HepG2 (cell line): ENCODE measurements around the gene THSD4. TPM values are rescaled to one million over a fixed set of nuclear protein-coding genes. Genes with fewer than 3 reads are reported as not detected.

Source experiments
- ATAC-seq: fragments of 200-7000 bp; cut with Tn5 transposase; 3 replicates; pipeline ENCODE4 v1.9.1; 2020; ENCODE audit warnings: mild to moderate bottlenecking, moderate library complexity
- BruUV-seq: library from RNA; stranded (reverse); fragments of 400-500 nt; replicated peaks from 2 replicates; lab custom pipeline; 2021; lab: Mats Ljungman, UMichigan
- CTCF ChIA-PET: fragments of 300-600 bp; formaldehyde crosslinking; extraction: SDS; loops from one replicate; lab custom pipeline; 2021; ENCODE audit warnings: low total read pairs, inconsistent platforms, low intra/inter-chr PET ratio; lab: Yijun Ruan, JAX
- POLR2A ChIA-PET: fragments of 350-600 bp; sonication (Branson Sonifier 250); formaldehyde crosslinking; loops from one replicate; lab custom pipeline; 2020; ENCODE audit warnings: antibody characterized with exemption, inconsistent platforms; lab: Yijun Ruan, JAX
- DNase-seq: peaks from one replicate; pipeline ENCODE4 v3.0.0-alpha.2; 2015; ENCODE audit warnings: low spot score
- FAIRE-seq: peaks from 3 replicates; lab custom pipeline; 2011; peaks lifted over from hg19 to GRCh38; lab: Jason Lieb, UNC
- H2AFZ ChIP-seq: one replicate; pipeline ENCODE4 v1.6.1; 2011; ENCODE audit warnings: low read length, inconsistent platforms
- H3K27ac ChIP-seq: fragments of 300-600 bp; 3 replicates; pipeline ENCODE4 v1.8.0; 2011; ENCODE audit warnings: mixed run types, mild to moderate bottlenecking, mixed read lengths, low read length, inconsistent platforms; ENCODE audit not compliant: insufficient read depth; ENCODE audit errors: extremely low read length
- H3K27me3 ChIP-seq, 2 experiments: fragments of 200-600 bp in 1 of 2; 2 replicates in 1 of 2; 3 replicates in 1 of 2; pipeline versions ENCODE4 v1.6.0 to v1.8.0; 2011; ENCODE audit warnings: low read length in 2 of 2, mild to moderate bottlenecking in 2 of 2, moderate library complexity in 2 of 2, inconsistent platforms in 1 of 2; ENCODE audit not compliant: insufficient read depth in 2 of 2, control insufficient read depth in 1 of 2
- H3K36me3 ChIP-seq, 2 experiments: fragments of 200-600 bp in 1 of 2; replicated peaks in 1 of 2; 2 replicates in 1 of 2; 3 replicates in 1 of 2; pipeline versions ENCODE4 v1.5.1 to v1.8.0; 2011; ENCODE audit warnings: low read length in 2 of 2, inconsistent platforms in 1 of 2; ENCODE audit not compliant: insufficient read depth in 2 of 2, control insufficient read depth in 1 of 2
- H3K4me1 ChIP-seq: 2 replicates; pipeline ENCODE4 v1.5.1; 2012; ENCODE audit warnings: low read length, inconsistent platforms; ENCODE audit not compliant: insufficient read depth
- H3K4me2 ChIP-seq: 2 replicates; pipeline ENCODE4 v1.6.0; 2011; ENCODE audit warnings: low read depth, low read length, inconsistent platforms
- H3K4me3 ChIP-seq, 3 experiments: fragments of 200-600 bp in 1 of 3; sonication (generic), shearing (Covaris generic) in 1 of 3; replicated peaks in 1 of 3; 2 replicates each; pipeline ENCODE4 v1.5.1; 2011 to 2016; ENCODE audit warnings: low read length in 3 of 3, inconsistent platforms in 2 of 3, low read depth in 2 of 3, mild to moderate bottlenecking in 2 of 3, control low read depth in 1 of 3, mixed read lengths in 1 of 3; ENCODE audit not compliant: insufficient read depth in 1 of 3
- H3K79me2 ChIP-seq: one replicate; pipeline ENCODE4 v1.6.1; 2011; ENCODE audit warnings: low read length, inconsistent platforms; ENCODE audit not compliant: insufficient read depth
- H3K9ac ChIP-seq: 2 replicates; pipeline ENCODE4 v1.6.0; 2011; ENCODE audit warnings: mild to moderate bottlenecking, low read depth, low read length, inconsistent platforms; ENCODE audit not compliant: insufficient read depth
- H3K9me3 ChIP-seq: 2 replicates; pipeline ENCODE4 v1.5.1; 2012; ENCODE audit warnings: mild to moderate bottlenecking, low read length
- H4K20me1 ChIP-seq: 2 replicates; pipeline ENCODE4 v1.6.0; 2011; ENCODE audit warnings: inconsistent platforms, mild to moderate bottlenecking, low read length, moderate library complexity; ENCODE audit not compliant: insufficient read depth
- HMGA1 ChIP-seq: sonication (generic); formaldehyde crosslinking; conservative IDR thresholded peaks from 2 replicates; pipeline ENCODE4 v1.4.0; 2020; ENCODE audit warnings: missing genetic modification reagents
- MYNN ChIP-seq: sonication (generic); formaldehyde crosslinking; IDR thresholded peaks from 2 replicates; pipeline ENCODE4 v1.4.0; 2020; ENCODE audit warnings: mild to moderate bottlenecking, low read depth, missing genetic modification reagents
- PHF21A ChIP-seq: sonication (generic); formaldehyde crosslinking; IDR thresholded peaks from 2 replicates; pipeline ENCODE4 v1.5.0; 2020; ENCODE audit warnings: mild to moderate bottlenecking, missing genetic modification reagents
- RNF2 ChIP-seq: fragments of 450-650 bp; conservative IDR thresholded peaks from 2 replicates; pipeline ENCODE4 v1.6.1; 2016; ENCODE audit warnings: low read depth
- ZNF10 ChIP-seq: sonication (generic); formaldehyde crosslinking; IDR thresholded peaks from 2 replicates; pipeline ENCODE4 v1.4.0; 2020; ENCODE audit warnings: mild to moderate bottlenecking, low read depth, missing genetic modification reagents, borderline replicate concordance
- WGBS: methylation state at CpG from one replicate; pipeline ENCODE4 v1.1.6; 2017; ENCODE audit warnings: low lambda C conversion rate; 5-methylcytosine and 5-hydroxymethylcytosine counted together
- in situ Hi-C: cut with HindIII; loops from 2 replicates; pipeline ENCODE4 v1.10.0; 2017; ENCODE audit warnings: low pct_unique_long_range_greater_than_20kb; ENCODE audit not compliant: extremely low pct_ligation_motif_present
- intact Hi-C: fragments of 100-400 bp; cut with micrococcal nuclease; formaldehyde crosslinking; loops from one replicate; pipeline ENCODE4 v1.10.0; 2022; ENCODE audit not compliant: unreplicated experiment
- polyA plus RNA-seq, 8 experiments: library from polyadenylated mRNA; depleted of rRNA in 3 of 8; stranded (reverse) in 7 of 8; unstranded in 1 of 8; fragments of >200 nt; fragmentation: Illumina TruSeq in 4 of 8; extraction: Trizol in 4 of 8; gene quantifications; 2 replicates each; pipeline versions ENCODE4 v1.2.1 to v1.2.3, GENCODE V29; 2011 to 2016; ENCODE audit warnings: low read depth in 4 of 8, missing spikeins in 1 of 8, mixed read lengths in 1 of 8; ENCODE audit not compliant: insufficient read depth in 1 of 8
- total RNA-seq, 5 experiments: library from RNA; depleted of rRNA; stranded (reverse); fragments of >200 nt; fragmentation: Illumina TruSeq; extraction: Trizol; gene quantifications; 2 replicates each; pipeline ENCODE4 v1.2.3, GENCODE V29; 2016; ENCODE audit warnings: low read depth in 1 of 5
- TF ChIP-seq, protein P1 (sequence below): sonication (generic); formaldehyde crosslinking; IDR thresholded peaks from 2 replicates; pipeline ENCODE4 v1.4.0; 2020; ENCODE audit warnings: missing genetic modification reagents
- TF ChIP-seq, protein P2 (sequence below): sonication (generic); formaldehyde crosslinking; IDR thresholded peaks from 2 replicates; pipeline ENCODE4 v1.5.0; 2020; ENCODE audit warnings: mild to moderate bottlenecking, missing genetic modification reagents
- TF ChIP-seq, protein P3 (sequence below): sonication (generic); formaldehyde crosslinking; IDR thresholded peaks from 2 replicates; pipeline ENCODE4 v1.9.0; 2021; ENCODE audit warnings: missing genetic modification reagents, borderline replicate concordance
- TF ChIP-seq, protein P4 (sequence below): sonication (generic); formaldehyde crosslinking; IDR thresholded peaks from 2 replicates; pipeline ENCODE4 v1.5.0; 2020; ENCODE audit warnings: missing genetic modification reagents
- TF ChIP-seq, protein P5 (sequence below): sonication (generic); formaldehyde crosslinking; IDR thresholded peaks from 2 replicates; pipeline ENCODE4 v1.4.0; 2020; ENCODE audit warnings: missing genetic modification reagents, borderline replicate concordance

The THSD4 gene
- total and polyA plus RNA-seq, 2 of the 13 experiments (the other 11 are each of a cell fraction or from before 2014, with no cell fraction given), result 0.07 to 0.21 TPM

DNA sequence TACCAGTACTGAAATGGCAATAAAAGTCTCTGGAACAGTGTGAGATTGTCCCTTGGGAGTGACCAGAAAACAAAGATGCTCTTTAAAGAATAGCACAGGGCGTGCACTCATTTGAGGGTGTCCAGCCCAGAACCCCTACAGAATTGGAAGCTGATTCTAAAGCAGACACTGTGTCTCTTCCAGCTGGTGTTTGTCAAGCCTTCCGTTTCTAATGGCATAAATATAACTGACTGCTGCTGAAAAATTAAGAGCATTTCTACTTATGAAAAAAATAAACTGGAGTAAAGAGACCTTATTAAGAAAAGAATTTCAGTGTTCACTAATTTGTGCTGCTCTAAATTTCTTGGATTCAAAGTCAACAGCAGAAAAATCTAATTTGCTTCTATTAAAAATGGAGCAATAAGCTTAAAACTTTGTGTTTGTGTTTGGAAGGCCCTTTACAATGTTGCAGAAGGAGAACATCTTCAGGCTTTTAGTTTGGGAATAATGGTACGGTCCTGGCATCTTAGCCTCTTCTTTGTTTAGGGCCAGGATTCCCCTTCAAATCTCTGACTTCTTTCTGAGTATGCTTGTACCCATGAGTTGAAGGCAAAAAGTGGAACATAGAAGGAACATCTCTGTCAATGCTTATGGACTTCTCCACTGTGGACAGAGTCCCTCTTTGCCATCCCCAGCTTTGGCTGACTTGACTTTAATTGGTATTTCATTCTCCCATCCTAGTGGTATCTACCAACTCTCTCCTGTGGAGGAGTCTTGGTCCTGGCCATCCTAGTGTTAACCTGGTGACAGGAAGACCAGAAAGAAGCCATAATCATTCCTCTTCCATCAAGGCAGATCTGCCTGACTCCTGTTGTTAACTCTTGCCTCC is 65.9 kb downstream of the THSD4 start:
- ChIA-PET CTCF (no interaction called here), POLR2A (no interaction called here)
- no peaks in the 10 kb centered on the region for H4K20me1 ChIP-seq
- no TSS peak for BruUV-seq
- H3K4me1 ChIP-seq, result no peaks in the 10 kb centered on the region
- H3K9ac ChIP-seq, result no peak overlapping the region
- H3K36me3 ChIP-seq, result no peaks in the 10 kb centered on the region
- H2AFZ ChIP-seq, result no peak overlapping the region
- ATAC-seq, result no peak
- DNase-seq, result no peak
- in situ Hi-C loops, result no loop called here
- H3K9me3 ChIP-seq, result no peaks in the 10 kb centered on the region
- TF ChIP-seq PHF21A (CRISPR knock-in tag) (no peak), RNF2 (no peak), HMGA1 (CRISPR knock-in tag) (no peak), ZNF10 (no peak), MYNN (CRISPR knock-in tag) (no peak)
- TF ChIP-seq, protein P1, sequence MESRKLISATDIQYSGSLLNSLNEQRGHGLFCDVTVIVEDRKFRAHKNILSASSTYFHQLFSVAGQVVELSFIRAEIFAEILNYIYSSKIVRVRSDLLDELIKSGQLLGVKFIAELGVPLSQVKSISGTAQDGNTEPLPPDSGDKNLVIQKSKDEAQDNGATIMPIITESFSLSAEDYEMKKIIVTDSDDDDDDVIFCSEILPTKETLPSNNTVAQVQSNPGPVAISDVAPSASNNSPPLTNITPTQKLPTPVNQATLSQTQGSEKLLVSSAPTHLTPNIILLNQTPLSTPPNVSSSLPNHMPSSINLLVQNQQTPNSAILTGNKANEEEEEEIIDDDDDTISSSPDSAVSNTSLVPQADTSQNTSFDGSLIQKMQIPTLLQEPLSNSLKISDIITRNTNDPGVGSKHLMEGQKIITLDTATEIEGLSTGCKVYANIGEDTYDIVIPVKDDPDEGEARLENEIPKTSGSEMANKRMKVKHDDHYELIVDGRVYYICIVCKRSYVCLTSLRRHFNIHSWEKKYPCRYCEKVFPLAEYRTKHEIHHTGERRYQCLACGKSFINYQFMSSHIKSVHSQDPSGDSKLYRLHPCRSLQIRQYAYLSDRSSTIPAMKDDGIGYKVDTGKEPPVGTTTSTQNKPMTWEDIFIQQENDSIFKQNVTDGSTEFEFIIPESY (CRISPR knock-in tag), result no peak
- TF ChIP-seq, protein P2, sequence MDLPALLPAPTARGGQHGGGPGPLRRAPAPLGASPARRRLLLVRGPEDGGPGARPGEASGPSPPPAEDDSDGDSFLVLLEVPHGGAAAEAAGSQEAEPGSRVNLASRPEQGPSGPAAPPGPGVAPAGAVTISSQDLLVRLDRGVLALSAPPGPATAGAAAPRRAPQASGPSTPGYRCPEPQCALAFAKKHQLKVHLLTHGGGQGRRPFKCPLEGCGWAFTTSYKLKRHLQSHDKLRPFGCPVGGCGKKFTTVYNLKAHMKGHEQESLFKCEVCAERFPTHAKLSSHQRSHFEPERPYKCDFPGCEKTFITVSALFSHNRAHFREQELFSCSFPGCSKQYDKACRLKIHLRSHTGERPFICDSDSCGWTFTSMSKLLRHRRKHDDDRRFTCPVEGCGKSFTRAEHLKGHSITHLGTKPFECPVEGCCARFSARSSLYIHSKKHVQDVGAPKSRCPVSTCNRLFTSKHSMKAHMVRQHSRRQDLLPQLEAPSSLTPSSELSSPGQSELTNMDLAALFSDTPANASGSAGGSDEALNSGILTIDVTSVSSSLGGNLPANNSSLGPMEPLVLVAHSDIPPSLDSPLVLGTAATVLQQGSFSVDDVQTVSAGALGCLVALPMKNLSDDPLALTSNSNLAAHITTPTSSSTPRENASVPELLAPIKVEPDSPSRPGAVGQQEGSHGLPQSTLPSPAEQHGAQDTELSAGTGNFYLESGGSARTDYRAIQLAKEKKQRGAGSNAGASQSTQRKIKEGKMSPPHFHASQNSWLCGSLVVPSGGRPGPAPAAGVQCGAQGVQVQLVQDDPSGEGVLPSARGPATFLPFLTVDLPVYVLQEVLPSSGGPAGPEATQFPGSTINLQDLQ, result no peak
- TF ChIP-seq, protein P3, sequence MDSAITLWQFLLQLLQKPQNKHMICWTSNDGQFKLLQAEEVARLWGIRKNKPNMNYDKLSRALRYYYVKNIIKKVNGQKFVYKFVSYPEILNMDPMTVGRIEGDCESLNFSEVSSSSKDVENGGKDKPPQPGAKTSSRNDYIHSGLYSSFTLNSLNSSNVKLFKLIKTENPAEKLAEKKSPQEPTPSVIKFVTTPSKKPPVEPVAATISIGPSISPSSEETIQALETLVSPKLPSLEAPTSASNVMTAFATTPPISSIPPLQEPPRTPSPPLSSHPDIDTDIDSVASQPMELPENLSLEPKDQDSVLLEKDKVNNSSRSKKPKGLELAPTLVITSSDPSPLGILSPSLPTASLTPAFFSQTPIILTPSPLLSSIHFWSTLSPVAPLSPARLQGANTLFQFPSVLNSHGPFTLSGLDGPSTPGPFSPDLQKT (CRISPR knock-in tag), result no peak
- TF ChIP-seq, protein P4, sequence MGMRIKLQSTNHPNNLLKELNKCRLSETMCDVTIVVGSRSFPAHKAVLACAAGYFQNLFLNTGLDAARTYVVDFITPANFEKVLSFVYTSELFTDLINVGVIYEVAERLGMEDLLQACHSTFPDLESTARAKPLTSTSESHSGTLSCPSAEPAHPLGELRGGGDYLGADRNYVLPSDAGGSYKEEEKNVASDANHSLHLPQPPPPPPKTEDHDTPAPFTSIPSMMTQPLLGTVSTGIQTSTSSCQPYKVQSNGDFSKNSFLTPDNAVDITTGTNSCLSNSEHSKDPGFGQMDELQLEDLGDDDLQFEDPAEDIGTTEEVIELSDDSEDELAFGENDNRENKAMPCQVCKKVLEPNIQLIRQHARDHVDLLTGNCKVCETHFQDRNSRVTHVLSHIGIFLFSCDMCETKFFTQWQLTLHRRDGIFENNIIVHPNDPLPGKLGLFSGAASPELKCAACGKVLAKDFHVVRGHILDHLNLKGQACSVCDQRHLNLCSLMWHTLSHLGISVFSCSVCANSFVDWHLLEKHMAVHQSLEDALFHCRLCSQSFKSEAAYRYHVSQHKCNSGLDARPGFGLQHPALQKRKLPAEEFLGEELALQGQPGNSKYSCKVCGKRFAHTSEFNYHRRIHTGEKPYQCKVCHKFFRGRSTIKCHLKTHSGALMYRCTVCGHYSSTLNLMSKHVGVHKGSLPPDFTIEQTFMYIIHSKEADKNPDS (CRISPR knock-in tag), result no peak
- TF ChIP-seq, protein P5, sequence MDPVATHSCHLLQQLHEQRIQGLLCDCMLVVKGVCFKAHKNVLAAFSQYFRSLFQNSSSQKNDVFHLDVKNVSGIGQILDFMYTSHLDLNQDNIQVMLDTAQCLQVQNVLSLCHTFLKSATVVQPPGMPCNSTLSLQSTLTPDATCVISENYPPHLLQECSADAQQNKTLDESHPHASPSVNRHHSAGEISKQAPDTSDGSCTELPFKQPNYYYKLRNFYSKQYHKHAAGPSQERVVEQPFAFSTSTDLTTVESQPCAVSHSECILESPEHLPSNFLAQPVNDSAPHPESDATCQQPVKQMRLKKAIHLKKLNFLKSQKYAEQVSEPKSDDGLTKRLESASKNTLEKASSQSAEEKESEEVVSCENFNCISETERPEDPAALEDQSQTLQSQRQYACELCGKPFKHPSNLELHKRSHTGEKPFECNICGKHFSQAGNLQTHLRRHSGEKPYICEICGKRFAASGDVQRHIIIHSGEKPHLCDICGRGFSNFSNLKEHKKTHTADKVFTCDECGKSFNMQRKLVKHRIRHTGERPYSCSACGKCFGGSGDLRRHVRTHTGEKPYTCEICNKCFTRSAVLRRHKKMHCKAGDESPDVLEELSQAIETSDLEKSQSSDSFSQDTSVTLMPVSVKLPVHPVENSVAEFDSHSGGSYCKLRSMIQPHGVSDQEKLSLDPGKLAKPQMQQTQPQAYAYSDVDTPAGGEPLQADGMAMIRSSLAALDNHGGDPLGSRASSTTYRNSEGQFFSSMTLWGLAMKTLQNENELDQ (CRISPR knock-in tag), result no peak
- TF ChIP-seq, all 625 proteins: peak for 0
- no peak for FAIRE-seq
- Histone ChIP-seq H3K4me3 (no peak overlapping the region), H3K27me3 (no peaks in the 10 kb centered on the region), H3K27ac (no peak overlapping the region), H3K79me2 (no peaks in the 10 kb centered on the region), H3K4me2 (no peak overlapping the region)
- WGBS, result 3% methylated on average over 3 of the region's 3 CpGs
- intact Hi-C loops, result no loop called here
